Measurements from ENCODE around the gene SLC24A3.

The SLC24A3 gene

DNA sequence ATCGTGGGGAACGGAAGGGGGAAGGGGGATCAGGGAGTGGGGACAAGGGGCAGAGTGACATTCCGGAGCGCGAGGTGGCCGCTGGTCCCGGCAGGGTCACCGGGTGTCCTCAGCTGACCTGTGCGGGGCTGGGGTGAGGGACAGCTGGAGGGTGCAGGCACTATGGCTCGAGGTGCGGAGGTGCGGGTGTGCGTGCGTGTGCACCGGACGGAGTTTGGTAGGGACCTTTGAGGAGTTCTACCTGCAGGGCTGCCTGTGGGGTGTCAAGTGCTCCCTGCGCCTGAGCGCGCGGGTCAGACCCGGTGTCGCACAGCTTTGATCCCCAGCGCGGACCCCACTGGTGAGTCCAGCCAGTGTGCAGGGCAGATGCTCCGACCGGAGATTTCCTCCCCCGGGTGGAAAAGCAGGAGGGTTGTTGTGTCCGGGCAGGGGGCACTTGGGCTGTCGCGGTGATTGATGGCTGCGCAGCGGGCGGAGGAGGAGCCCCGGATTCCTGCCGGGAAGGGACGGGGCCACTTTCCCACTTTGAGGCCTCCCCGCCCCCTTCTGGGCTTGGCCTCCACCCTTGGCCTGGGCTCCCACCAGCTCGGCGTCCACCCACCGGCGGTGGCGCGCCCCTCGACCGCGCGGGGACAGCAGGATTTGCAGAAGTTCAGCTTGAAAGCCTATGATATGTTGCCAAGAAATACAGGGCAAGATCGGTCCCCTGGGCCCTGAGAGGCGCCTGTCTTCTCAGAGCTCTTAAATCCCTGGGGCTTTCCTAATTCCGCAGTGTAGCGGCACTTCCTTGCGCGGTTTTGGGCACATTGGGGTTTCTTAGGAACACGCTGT is 546.3 kb downstream of the SLC24A3 start:
- DNase-seq (ENCODE audit: low read depth in 3 of 3, low spot score in 1 of 3): no peak

DNA sequence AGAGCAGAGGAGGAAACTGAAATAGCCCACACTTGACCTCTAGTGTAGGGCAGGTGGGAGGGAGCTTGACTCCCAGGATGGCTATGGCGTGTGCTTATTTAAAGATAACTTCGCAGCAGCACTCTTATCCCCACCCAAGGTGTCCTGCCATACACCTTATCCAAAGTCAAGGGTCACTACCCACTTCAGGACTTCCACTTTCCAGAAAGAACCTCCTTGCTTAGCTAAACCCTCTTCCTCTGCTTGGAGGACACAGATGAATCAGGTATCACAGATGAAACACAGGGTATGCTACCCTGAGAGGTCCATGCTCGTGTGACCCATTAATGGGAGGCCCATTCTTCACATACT is 547.9 kb downstream of the SLC24A3 start:
- DNase-seq (ENCODE audit: low read depth in 3 of 3, low spot score in 1 of 3): no peak

DNA sequence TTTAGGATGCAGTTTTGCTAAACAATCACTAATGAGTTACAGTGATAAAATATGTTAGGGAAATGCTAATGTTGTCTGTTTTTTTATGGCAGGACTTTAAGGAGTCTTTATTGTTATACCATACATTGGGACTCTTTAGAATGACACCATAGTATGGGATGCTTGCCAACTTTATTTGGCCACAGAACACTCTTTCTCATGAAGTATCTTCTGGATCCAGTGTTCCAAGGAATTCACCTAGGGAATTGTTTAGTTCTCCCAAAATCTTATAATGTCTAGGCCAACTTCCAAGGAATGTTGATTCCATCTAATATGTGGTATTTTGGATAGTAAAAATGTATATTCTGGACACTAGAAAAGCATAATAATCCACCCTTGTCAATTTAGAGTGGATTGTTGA is 548.9 kb downstream of the SLC24A3 start:
- DNase-seq (ENCODE audit: low read depth in 3 of 3, low spot score in 1 of 3): no peak

DNA sequence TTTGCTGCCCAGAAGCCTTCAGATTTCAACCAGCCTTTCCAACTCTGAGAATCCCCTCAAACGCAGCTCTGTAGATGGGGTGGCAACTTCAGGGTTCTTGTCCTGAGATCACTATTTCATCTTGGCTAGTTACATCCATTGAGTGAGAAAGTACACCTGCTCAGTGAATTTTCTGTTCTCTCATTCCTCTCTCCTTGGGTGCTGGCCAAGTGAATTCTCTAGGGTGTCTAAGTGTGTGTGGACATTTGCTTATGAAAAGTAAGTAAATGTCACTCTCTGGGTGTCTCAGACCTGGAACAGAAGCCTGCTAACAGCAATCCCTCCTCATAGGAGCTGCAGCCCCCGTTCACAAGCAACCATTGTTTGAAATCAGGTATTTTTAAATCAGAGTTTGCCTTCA is 549.4 kb downstream of the SLC24A3 start:
- DNase-seq (ENCODE audit: low read depth in 3 of 3, low spot score in 1 of 3): no peak

DNA sequence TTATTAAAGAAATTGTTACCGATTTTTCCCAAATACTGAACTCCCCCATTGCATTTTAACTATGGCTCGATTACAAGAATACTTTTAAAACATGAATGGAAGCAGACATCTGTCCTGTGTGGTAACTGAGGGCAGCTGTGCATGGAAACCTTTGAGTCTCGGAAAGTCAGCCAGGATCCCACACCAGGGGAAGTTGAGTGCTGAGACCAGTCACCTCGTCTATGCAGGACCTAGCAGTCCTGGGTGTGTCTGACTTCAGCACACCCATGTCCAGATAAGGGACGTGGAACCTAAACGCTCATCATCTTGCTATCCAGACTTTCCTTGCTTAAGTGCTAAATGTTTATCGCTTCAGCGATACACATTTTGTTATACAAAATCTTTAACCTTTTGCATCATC is 551.8 kb downstream of the SLC24A3 start:
- DNase-seq (ENCODE audit: low read depth in 3 of 3, low spot score in 1 of 3): no peak

DNA sequence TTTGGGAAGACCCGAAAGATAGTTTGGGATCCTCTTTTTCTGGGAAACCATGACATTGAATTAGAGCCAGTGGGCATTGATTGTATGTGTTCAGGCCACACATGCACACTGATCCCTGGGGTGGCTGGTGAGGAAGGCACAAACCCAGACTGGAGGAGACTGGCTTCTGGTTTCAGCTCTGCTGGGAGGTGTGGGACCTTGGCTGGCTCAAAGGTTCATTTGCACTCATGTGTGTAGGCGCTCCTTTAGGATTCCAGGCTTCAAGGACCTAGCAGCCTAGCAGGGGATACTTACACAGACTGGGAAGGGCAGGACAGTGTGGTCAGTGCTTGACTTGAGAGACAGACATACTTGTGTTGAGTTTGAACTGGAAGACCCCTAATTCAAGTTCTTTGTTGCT is 552.8 kb downstream of the SLC24A3 start:
- no peak for DNase-seq (ENCODE audit: low read depth in 3 of 3, low spot score in 1 of 3)

DNA sequence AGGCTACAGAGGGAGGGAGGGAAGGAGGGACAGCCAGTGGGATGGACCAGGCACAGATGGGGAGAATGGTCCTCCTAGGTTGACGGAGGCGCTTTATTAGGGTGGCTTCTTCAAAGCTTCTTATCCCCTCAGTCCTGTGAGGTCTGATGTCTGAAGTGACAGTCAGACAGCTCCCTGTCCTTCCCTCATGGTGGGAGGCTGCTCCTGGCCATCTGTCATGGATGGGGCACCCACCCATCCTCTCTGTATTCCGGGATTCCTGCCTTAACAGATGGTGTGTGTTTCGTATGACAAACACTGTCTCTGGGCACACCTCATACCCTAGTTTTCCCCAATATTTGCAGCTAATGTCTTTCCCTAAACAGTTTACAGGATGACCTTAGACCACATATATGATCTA is 553.5 kb downstream of the SLC24A3 start:
- DNase-seq (ENCODE audit: low read depth in 3 of 3, low spot score in 1 of 3): no peak

DNA sequence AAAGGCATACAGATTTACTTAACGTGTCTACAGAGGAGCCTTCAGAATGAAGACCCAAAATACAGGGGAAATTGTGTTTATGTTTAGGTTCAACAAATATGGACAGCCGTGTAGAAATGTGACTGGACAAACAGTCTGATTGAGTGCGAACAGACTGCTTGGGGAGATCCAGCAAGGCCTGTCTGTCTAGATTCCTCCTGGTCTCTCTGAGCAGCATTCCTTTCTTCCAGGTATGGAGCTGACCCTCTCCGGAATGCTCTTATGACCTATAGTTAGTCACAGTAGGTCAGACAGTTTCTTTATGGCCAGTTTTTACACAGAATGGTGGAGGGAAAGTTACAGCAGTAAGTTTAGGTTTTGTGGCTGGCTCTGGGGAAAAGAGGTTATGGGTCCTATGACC is 554.6 kb downstream of the SLC24A3 start:
- no peak for DNase-seq (ENCODE audit: low read depth in 3 of 3, low spot score in 1 of 3)

DNA sequence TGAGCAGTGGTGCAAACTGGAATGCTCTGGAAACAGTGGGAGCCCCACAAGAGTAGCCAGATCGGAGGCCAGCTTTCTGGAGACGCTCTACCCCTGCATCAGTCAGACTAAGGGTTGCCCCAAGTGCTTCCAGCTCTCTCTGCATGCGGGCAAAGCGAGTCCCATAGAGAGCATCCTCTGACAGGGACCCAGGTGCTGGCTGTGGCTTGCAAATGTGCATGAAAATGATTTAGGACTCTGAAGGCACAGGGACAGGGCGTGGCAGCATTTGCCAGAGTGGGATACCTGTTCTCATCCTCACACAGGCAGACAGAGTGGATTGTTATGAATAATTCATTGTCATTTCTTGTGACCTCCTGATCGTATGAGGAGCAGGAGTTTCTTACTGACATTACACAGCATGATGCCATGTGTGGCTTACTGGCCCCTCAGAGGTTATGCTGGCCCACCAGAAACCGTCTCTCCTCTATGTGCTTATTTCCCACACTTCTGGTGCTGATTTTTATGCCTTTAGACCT is 555.9 kb downstream of the SLC24A3 start:
- DNase-seq (ENCODE audit: low read depth in 3 of 3, low spot score in 1 of 3): no peak

DNA sequence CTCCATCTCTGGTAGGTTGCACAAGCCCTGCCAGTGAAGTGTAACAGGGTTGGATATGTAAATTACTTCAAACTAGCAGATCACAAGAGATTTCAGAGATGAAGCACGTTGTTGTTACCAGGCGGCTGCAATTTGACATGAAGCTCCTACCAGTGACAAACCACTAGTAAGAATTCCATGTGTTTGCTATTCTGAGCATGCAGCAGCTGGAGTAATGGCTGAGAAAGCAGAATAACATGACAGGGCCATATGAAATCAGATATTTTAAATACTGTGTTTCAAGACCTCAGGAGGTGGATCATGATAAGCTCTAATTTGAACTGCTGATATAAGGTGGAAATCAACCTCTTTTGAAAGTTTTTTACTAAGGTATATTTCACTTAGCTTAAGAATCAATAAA is 557.1 kb downstream of the SLC24A3 start:
- DNase-seq (ENCODE audit: low read depth in 3 of 3, low spot score in 1 of 3): no peak

DNA sequence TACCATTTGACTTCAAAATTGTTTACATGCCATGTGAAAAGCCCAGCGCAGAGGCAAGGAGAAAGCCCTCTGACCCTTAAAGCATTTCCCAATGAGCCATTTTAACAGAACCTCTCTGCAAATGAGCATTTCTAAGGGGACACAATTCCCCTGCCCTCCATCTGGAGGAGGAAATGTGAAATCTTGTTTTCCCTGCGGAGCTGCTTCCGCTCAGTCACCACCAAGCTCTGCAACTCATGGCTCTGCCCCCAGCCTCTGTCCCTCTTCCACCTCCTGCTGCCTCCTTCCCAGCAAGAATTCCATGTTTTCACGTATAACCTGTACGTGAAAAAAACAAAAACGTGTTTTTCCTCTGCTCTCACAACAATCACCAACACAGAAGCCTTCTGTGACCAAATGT is 557.9 kb downstream of the SLC24A3 start:
- no peak for DNase-seq (ENCODE audit: low read depth in 3 of 3, low spot score in 1 of 3)

DNA sequence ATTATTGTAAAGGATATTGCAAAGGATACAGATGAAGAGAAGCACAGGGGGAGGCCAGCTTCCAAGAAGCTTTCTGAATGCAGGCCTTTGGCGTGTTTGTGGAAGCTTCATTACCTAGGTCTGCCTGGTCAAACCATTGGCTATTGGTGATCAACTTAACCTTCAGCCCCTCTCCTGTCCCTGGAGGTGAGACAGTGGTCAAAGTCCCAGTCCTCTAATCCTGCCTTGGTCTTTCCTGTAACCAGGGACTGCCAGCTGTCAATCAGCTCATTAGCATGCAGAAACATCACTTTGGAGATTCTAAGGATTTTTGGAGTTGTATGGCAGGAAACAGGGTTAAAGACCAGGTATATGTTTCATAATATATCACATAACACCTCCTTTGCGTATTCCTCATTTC is 558.6 kb downstream of the SLC24A3 start:
- DNase-seq (ENCODE audit: low read depth in 3 of 3, low spot score in 1 of 3): no peak
